Thyroid gland (tissue), 4 donors: ENCODE data around the gene NFKBIB. TPM values are rescaled to one million over a fixed set of nuclear protein-coding genes. Genes with fewer than 3 reads are reported as not detected.

Experiments
- DNase-seq, 2 donors: peaks; one replicate each; pipeline ENCODE4 v3.0.0-alpha.2; 2019
- H3K27ac ChIP-seq, 3 donors: fragments of 200-600 bp; sonication (generic); 1 replicate in 2 of 3; 2 replicates in 1 of 3; pipeline ENCODE4 v1.5.1; 2016 to 2019; ENCODE audit warnings: mild to moderate bottlenecking in 1 of 3, moderate library complexity in 1 of 3
- H3K27me3 ChIP-seq: fragments of 200-600 bp; sonication (generic); one replicate; pipeline ENCODE4 v1.5.1; 2019
- H3K36me3 ChIP-seq, 2 donors: fragments of 200-600 bp; sonication (generic); one replicate each; pipeline ENCODE4 v1.5.1; 2016 to 2019
- H3K4me1 ChIP-seq, 2 donors: fragments of 200-600 bp; sonication (generic); one replicate each; pipeline ENCODE4 v1.5.1; 2017 to 2019
- H3K4me3 ChIP-seq, 3 donors: fragments of 200-600 bp; sonication (generic); replicated peaks in 1 of 3; 1 replicate in 2 of 3; 2 replicates in 1 of 3; pipeline ENCODE4 v1.5.1; 2016; ENCODE audit warnings: mild to moderate bottlenecking in 1 of 3
- H3K9me3 ChIP-seq: fragments of 200-600 bp; sonication (generic); one replicate; pipeline ENCODE4 v1.5.1; 2017
- CTCF ChIP-seq, 6 experiments: fragments of 200-600 bp in 3 of 6; fragments of 450-650 bp in 3 of 6; sonication (generic) in 3 of 6; IDR thresholded peaks; one replicate each; pipeline ENCODE4 v1.5.1; 2016 to 2019; ENCODE audit warnings: antibody characterized with exemption in 6 of 6, mild to moderate bottlenecking in 2 of 6, inconsistent platforms in 1 of 6, moderate library complexity in 1 of 6
- POLR2A ChIP-seq, 2 donors: fragments of 450-650 bp; IDR thresholded peaks; one replicate each; pipeline ENCODE4 v1.6.1; 2017; ENCODE audit warnings: antibody characterized with exemption in 2 of 2, mild to moderate bottlenecking in 2 of 2, moderate library complexity in 1 of 2
- WGBS, 2 donors: methylation state at CpG; one replicate each; pipeline ENCODE4 v1.1.5; 2017; 5-methylcytosine and 5-hydroxymethylcytosine counted together
- intact Hi-C: fragments of 100-400 bp; cut with DNase I; formaldehyde crosslinking; loops from one replicate; pipeline ENCODE4 v1.15.1; 2023
- total RNA-seq, 4 donors: library from RNA; depleted of rRNA; stranded (reverse); fragments of >200 nt; gene quantifications; one replicate each; pipeline ENCODE4 v1.2.3, GENCODE V29; 2016

Gene NFKBIB
- total RNA-seq, 4 donors from 2014 or later, result 18.6 to 23.7 (median 21.2) TPM

GRCh38 chr19:38907227-38907626 is 7.5 kb downstream of the NFKBIB start:
- Histone ChIP-seq H3K27ac (no peak overlapping the region), H3K4me1 (no peaks in the 10 kb centered on the region), H3K36me3 (peaks cover 8 to 19% of the 10 kb centered on the region in 2 donors), H3K27me3 (no peaks in the 10 kb centered on the region), H3K4me3 (no peak overlapping the region), H3K9me3 (no peaks in the 10 kb centered on the region)
- 94 to 95% methylated on average over 20 to 28 of the region's 29 CpGs for WGBS, 2 donors
- intact Hi-C loops, result no loop called here
- DNase-seq, result no peak
- TF ChIP-seq CTCF (IDR thresholded peaks at IDR 0.05) (no peak), POLR2A (IDR thresholded peaks at IDR 0.05) (no peak)

- no peaks in the 10 kb centered on the region for H3K27me3 ChIP-seq
These were observed 7.9 kb downstream of the NFKBIB start for GRCh38 chr19:38907670-38908069.

GRCh38 chr19:38908911-38909310 is 9.1 kb downstream of the NFKBIB start:
- Histone ChIP-seq H3K27ac (no peak overlapping the region), H3K4me1 (no peaks in the 10 kb centered on the region), H3K4me3 (no peak overlapping the region), H3K36me3 (peaks cover 8 to 19% of the 10 kb centered on the region in 2 donors), H3K9me3 (no peaks in the 10 kb centered on the region), H3K27me3 (no peaks in the 10 kb centered on the region)
- 76 to 85% methylated on average over 10 of the region's 10 CpGs for WGBS, 2 donors
- TF ChIP-seq CTCF (IDR thresholded peaks at IDR 0.05) (no peak), POLR2A (IDR thresholded peaks at IDR 0.05) (no peak)
- DNase-seq, result no peak
- intact Hi-C loops, result no loop called here

More at GRCh38 chr19:38907670-38908069, 7.9 kb downstream of the NFKBIB start:
- intact Hi-C loops, result no loop called here
- DNase-seq, result no peak
- TF ChIP-seq CTCF (IDR thresholded peaks at IDR 0.05) (no peak), POLR2A (IDR thresholded peaks at IDR 0.05) (no peak)
- H3K27ac ChIP-seq, result no peak overlapping the region
- peaks cover 8 to 19% of the 10 kb centered on the region in 2 donors for H3K36me3 ChIP-seq
- WGBS, 2 donors, result 93 to 96% methylated on average over 12 of the region's 12 CpGs
- no peaks in the 10 kb centered on the region for H3K4me1 ChIP-seq
- H3K9me3 ChIP-seq, result no peaks in the 10 kb centered on the region
- no peak overlapping the region for H3K4me3 ChIP-seq

GRCh38 chr19:38910488-38910887 is 10.7 kb downstream of the NFKBIB start:
- no peaks in the 10 kb centered on the region for H3K4me1 ChIP-seq
- H3K27me3 ChIP-seq, result no peaks in the 10 kb centered on the region
- no peak for DNase-seq
- no peaks in the 10 kb centered on the region for H3K9me3 ChIP-seq
- TF ChIP-seq CTCF (IDR thresholded peaks at IDR 0.05) (no peak), POLR2A (IDR thresholded peaks at IDR 0.05) (no peak)
- intact Hi-C loops, result no loop called here
- H3K4me3 ChIP-seq, result no peak overlapping the region
- no peak overlapping the region for H3K27ac ChIP-seq
- WGBS, 2 donors, result 94% methylated on average over 12 of the region's 12 CpGs
- peaks cover 2 to 14% of the 10 kb centered on the region in 2 donors for H3K36me3 ChIP-seq

GRCh38 chr19:38911388-38912001 is 11.7 kb downstream of the NFKBIB start:
- no peaks in the 10 kb centered on the region for H3K9me3 ChIP-seq
- no peaks in the 10 kb centered on the region for H3K27me3 ChIP-seq
- H3K4me3 ChIP-seq, result no peak overlapping the region
- TF ChIP-seq CTCF (IDR thresholded peaks at IDR 0.05) (no peak), POLR2A (IDR thresholded peaks at IDR 0.05) (no peak)
- H3K27ac ChIP-seq, result no peak overlapping the region
- H3K4me1 ChIP-seq, result no peaks in the 10 kb centered on the region
- DNase-seq, result no peak
- intact Hi-C loops, result no loop called here
- WGBS, 2 donors, result 59 to 78% methylated on average over 6 to 7 of the region's 16 CpGs
- H3K36me3 ChIP-seq, result peaks cover 0 to 11% of the 10 kb centered on the region in 2 donors
